SKM-1 (cell line): ENCODE measurements around the gene LACC1.

Experiments used
- DNase-seq: peaks from one replicate; lab custom pipeline; 2025; ENCODE audit not compliant: unreplicated experiment; lab: John Stamatoyannopoulos, UW

Gene LACC1

GRCh38 chr13:43939086-43939485 is 59.4 kb downstream of the LACC1 start:
- DNase-seq = no peak

GRCh38 chr13:43942286-43942685 is 62.6 kb downstream of the LACC1 start:
- no peak for DNase-seq
